Type B pancreatic cell (in vitro differentiated cells): ENCODE data around the gene INSL3. TPM values are rescaled to one million over a fixed set of nuclear protein-coding genes. Genes with fewer than 3 reads are reported as not detected.

Source experiments
- DNase-seq: peaks from one replicate; pipeline ENCODE4 v3.0.0; 2021; ENCODE audit warnings: mixed read lengths; ENCODE audit not compliant: unreplicated experiment; ENCODE audit errors: extremely low spot score
- H3K27ac Mint-ChIP-seq: 2 replicates; pipeline ENCODE4 v1.8.0; 2021; ENCODE audit warnings: mild to moderate bottlenecking, mixed read lengths
- H3K27me3 Mint-ChIP-seq: 2 replicates; pipeline ENCODE4 v1.8.0; 2021; ENCODE audit warnings: mixed read lengths
- H3K36me3 Mint-ChIP-seq: 2 replicates; pipeline ENCODE4 v1.8.0; 2021; ENCODE audit warnings: mixed read lengths
- H3K4me1 Mint-ChIP-seq: one replicate; pipeline ENCODE4 v1.8.0; 2021; ENCODE audit warnings: mixed read lengths; ENCODE audit not compliant: unreplicated experiment
- H3K4me3 Mint-ChIP-seq: 2 replicates; pipeline ENCODE4 v1.8.0; 2021; ENCODE audit warnings: mild to moderate bottlenecking, mixed read lengths
- H3K9me3 Mint-ChIP-seq: 2 replicates; pipeline ENCODE4 v1.8.0; 2021; ENCODE audit warnings: mixed read lengths
- total RNA-seq: library from RNA; stranded (reverse); gene quantifications from 2 replicates; pipeline ENCODE4 v1.2.1, GENCODE V29; 2021; ENCODE audit warnings: low replicate concordance
- TF ChIP-seq, protein P1 (sequence below): fragments of 200-600 bp; sonication (generic); conservative IDR thresholded peaks from 2 replicates; pipeline ENCODE4 v1.5.0; 2021; ENCODE audit warnings: antibody characterized with exemption, mild to moderate bottlenecking

Gene INSL3
- total RNA-seq, 1 donor from 2014 or later, result not detected

DNA sequence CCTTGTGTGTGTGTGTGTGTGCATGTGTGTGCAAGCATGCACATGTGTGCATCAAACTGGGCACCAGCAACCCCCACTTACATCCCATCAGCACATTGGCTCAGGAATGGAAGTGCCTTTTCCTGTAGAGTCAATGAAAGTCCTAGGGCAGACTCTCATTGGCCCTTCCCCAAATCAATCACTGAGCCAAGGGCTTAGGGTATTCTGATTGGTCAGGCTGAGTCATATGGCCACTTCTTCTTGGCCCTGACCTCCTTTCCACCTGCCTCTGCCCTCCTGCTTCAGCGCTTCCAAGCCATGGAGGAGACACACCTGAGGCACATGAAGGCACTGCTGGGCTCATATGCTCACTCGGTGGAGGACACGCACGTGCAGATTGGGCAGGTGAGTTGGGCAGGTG lies 49.1 kb downstream of the INSL3 start:
- H3K9me3 Mint-ChIP-seq, result no peaks in the 10 kb centered on the region
- TF ChIP-seq, protein P1, sequence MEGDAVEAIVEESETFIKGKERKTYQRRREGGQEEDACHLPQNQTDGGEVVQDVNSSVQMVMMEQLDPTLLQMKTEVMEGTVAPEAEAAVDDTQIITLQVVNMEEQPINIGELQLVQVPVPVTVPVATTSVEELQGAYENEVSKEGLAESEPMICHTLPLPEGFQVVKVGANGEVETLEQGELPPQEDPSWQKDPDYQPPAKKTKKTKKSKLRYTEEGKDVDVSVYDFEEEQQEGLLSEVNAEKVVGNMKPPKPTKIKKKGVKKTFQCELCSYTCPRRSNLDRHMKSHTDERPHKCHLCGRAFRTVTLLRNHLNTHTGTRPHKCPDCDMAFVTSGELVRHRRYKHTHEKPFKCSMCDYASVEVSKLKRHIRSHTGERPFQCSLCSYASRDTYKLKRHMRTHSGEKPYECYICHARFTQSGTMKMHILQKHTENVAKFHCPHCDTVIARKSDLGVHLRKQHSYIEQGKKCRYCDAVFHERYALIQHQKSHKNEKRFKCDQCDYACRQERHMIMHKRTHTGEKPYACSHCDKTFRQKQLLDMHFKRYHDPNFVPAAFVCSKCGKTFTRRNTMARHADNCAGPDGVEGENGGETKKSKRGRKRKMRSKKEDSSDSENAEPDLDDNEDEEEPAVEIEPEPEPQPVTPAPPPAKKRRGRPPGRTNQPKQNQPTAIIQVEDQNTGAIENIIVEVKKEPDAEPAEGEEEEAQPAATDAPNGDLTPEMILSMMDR, result no peak
- H3K27ac Mint-ChIP-seq, result no peak overlapping the region
- DNase-seq, result no peak
- peaks cover 4% of the 10 kb centered on the region for H3K4me1 Mint-ChIP-seq
- no peaks in the 10 kb centered on the region for H3K36me3 Mint-ChIP-seq
- H3K27me3 Mint-ChIP-seq, result peaks cover 8% of the 10 kb centered on the region
- H3K4me3 Mint-ChIP-seq, result no peak overlapping the region

DNA sequence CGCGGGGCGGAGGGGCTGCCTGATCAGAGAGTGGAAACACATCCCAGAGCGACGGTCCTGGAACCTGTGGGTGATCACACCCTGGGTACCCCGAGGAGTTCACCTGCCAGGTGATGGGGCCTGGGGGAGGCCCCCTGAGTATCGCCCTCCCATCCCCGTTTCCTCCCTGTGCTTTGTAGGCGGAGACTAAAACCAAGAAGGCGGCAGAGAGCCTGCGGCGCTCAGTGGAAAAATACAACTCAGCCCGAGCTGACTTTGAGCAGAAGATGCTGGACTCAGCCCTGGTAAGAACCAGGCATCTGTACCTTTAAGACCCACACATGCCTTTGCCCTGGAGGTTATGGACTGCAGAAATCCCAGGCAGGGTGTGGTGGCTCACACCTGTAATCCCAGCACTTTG lies 50.7 kb downstream of the INSL3 start:
- Mint-ChIP-seq H3K36me3 (no peaks in the 10 kb centered on the region), H3K4me3 (no peak overlapping the region), H3K27me3 (peaks cover 8% of the 10 kb centered on the region), H3K9me3 (no peaks in the 10 kb centered on the region), H3K4me1 (peaks cover 9% of the 10 kb centered on the region), H3K27ac (no peak overlapping the region)
- no peak for DNase-seq
- TF ChIP-seq, protein P1, result no peak

DNA sequence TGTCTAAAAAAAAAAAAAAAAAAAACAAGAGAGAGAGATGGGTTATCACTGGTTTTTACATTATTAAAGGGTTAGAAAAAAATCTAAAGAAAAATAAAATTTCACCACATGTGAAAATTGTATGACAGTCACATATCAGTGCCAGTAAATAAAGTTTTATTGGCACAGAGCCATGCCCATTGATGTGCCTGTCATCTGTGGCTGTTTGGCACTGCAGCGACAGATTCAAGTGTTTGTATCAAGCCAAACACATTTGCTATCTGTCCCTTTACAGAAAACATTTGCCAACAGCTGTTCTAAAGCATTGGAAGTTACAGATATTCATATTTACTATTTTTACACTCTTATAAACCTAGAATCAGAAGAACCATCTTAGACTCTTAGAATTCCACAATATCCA lies 53.8 kb downstream of the INSL3 start:
- TF ChIP-seq, protein P1, result no peak
- Mint-ChIP-seq H3K27ac (no peak overlapping the region), H3K27me3 (peaks cover 5% of the 10 kb centered on the region), H3K4me3 (no peak overlapping the region), H3K9me3 (no peaks in the 10 kb centered on the region), H3K36me3 (no peaks in the 10 kb centered on the region), H3K4me1 (peaks cover 5% of the 10 kb centered on the region)
- DNase-seq, result no peak

DNA sequence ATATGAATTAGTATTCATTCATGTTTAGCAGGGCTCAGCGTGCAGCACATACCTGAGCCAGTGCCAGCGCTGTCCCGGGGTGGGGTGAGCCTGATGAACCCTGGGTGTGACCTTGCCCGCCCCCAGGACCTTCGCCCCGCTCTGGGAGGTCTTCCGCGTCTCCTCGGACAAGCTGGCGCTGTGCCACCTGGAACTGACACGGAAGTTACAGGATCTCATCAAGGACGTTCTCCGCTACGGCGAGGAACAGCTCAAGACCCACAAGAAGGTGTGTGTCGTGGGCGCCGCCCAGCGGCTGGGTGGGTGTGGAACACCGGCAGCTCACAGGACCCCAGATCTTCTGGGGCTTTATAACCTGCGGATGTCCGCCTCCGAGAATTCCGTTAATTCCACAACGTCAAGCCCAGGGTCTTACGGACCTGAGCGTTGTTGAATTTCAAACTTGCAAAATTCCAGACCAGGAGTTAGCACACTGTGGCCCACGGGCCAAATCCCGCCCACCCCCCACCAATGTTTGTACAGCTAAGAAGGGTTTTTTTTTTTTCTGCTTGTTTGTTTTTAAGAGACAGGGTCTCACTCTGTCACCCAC lies 54.7 kb downstream of the INSL3 start:
- H3K4me3 Mint-ChIP-seq, result peak overlapping the region; percentile 78

More for the DNA sequence above, 54.7 kb downstream of the INSL3 start:
- TF ChIP-seq, protein P1, result peak; percentile 85
- H3K4me1 Mint-ChIP-seq, result peaks cover 5% of the 10 kb centered on the region
- peak overlapping the region; percentile 85 for H3K27ac Mint-ChIP-seq
- H3K36me3 Mint-ChIP-seq, result no peaks in the 10 kb centered on the region
- no peaks in the 10 kb centered on the region for H3K9me3 Mint-ChIP-seq
- peak; percentile 84 for DNase-seq
- peaks cover 5% of the 10 kb centered on the region for H3K27me3 Mint-ChIP-seq

Other genes starting within 250 kb of the INSL3 start
- 4.3 and 6.2 TPM in 2 replicates for gene UNC13A, start 133.2 kb downstream of the INSL3 start, total RNA-seq
- gene MAP1S, start 102.0 kb downstream of the INSL3 start, total RNA-seq, result 87.1 and 93.6 TPM in 2 replicates
- 2.5 and 4.4 TPM in 2 replicates for gene FCHO1, start 70.0 kb downstream of the INSL3 start, total RNA-seq
- 12.3 and 22.6 TPM in 2 replicates for gene B3GNT3, start 26.4 kb downstream of the INSL3 start, total RNA-seq
- 1.4 and 4.3 TPM in 2 replicates for gene JAK3, start 26.5 kb upstream of the INSL3 start, total RNA-seq
- 2,506 and 2,537 TPM in 2 replicates for gene RPL18A, start 38.4 kb upstream of the INSL3 start, total RNA-seq
- gene SLC5A5, start 50.4 kb upstream of the INSL3 start, total RNA-seq, result 0.75 and 2.3 TPM in 2 replicates
- 86.0 and 90.9 TPM in 2 replicates for gene CCDC124, start 111.5 kb upstream of the INSL3 start, total RNA-seq
- gene KCNN1, start 145.6 kb upstream of the INSL3 start, total RNA-seq, result 13.4 and 15.3 TPM in 2 replicates
- gene ARRDC2, start 186.7 kb upstream of the INSL3 start, total RNA-seq, result 2.8 and 6.3 TPM in 2 replicates